HG02678 (cell line): ENCODE data around the gene TNFRSF13B.
A peak's percentile ranks its signal among the peaks of the same experiment; 100 is the strongest.
"Not testable (repeated sequence)": the region's sequence is repeated elsewhere in the genome, so short reads cannot be mapped to it uniquely, and the experiment has no call there.

Source experiments
- ATAC-seq: cut with Tn5 transposase; IDR thresholded peaks from one replicate; pipeline ENCODE4 v1.9.1; 2021; ENCODE audit warnings: mild to moderate bottlenecking, moderate library complexity; ENCODE audit not compliant: unreplicated experiment

TNFRSF13B gene

DNA sequence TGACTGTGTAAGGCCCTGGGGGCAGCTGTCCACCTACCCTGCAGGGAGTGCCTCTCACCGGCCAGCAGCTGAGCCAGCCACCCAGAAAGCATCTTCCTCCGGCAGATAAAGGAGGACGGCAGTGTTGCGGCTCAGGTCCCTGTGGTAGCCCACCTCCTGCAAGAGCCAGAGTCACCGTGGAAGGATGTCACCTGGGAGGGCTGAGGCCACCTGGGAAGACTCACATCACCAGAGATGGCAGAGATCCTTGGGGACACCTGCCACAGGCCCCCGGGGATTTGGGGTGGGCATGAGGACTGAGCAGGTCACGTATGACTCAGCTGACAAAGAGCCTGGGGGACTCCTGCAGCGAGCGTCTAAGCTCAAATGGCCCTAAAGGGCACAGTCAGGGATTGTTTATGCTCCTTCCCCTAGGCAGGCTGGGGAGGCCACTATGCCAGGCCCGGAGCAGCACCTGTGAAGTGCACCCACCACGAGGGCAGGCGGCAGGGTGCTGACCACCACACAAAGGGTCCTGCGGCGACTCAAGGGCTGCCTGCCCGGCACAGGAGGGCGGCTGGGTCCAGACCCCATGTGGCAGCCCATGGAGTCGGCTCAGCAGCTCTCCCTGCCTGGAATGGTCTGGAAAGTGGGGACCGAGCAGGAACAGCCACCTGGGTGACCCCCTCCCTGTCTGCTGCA, 44.1 kb downstream of the TNFRSF13B start:
- ATAC-seq = no peak

DNA sequence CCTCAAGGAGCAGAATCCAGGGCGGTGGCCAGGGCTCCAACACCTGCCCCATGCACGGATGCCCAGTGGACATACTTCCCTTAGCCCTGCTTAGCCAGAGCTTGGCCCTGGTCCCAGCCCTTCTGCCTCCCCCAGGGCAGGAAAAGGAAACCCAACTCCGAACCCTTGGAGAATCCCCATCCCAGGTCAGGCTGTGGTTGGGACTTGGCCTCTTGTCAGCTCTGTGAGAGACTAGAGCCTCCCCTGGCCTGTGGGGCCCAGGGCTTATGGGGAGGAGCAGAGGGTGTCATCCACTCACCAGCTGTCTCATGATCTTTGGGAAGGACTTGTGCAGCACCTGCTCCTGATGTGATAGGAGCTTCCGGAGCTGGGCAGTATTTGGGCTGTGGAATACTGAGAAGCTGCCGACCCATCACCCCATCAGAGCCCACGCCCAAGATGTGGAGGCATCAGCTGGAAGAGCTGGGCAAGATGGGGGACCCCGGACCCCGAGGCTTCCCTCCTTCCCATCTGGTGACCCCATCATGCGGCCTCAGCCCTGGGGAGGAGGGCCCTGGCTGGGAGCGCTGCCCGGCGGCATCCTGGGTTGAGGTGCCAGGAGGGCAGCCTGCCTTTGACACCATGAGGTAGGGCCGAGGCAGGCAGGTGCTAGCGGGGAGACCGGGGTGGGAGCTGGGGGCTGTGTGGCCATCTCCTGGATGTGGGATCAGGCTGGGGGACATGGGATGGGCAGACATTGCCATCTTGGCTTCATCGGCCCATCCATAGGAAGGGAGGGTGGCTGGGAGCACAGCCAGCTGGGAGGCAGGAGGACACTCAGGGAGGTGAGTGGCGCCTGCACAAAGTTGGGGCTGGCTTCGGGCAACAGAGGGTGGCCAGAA, 45.1 kb downstream of the TNFRSF13B start:
- no peak for ATAC-seq

DNA sequence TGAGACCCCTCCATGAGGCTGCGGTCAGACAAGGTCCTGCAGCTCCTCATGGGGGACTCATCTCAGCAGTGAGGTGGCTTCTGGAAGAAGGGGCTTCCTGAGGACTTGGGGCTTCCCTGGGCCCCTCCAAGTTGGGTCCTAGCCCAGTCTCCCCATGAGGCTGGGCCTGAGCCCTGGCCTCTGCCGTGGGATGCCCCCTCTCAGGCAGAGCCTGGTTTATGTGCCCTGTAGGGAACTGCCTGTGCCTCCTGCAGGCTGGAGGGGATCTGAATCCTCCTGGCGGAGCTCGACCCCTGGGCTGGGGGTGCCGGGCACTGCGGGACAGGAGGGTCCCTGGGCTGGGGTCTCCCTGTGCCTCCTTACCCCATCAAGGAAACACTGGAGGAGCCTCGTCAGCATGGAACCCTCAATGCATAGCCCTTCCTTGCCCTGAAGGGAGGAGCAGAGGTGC, 45.8 kb downstream of the TNFRSF13B start:
- no peak for ATAC-seq

DNA sequence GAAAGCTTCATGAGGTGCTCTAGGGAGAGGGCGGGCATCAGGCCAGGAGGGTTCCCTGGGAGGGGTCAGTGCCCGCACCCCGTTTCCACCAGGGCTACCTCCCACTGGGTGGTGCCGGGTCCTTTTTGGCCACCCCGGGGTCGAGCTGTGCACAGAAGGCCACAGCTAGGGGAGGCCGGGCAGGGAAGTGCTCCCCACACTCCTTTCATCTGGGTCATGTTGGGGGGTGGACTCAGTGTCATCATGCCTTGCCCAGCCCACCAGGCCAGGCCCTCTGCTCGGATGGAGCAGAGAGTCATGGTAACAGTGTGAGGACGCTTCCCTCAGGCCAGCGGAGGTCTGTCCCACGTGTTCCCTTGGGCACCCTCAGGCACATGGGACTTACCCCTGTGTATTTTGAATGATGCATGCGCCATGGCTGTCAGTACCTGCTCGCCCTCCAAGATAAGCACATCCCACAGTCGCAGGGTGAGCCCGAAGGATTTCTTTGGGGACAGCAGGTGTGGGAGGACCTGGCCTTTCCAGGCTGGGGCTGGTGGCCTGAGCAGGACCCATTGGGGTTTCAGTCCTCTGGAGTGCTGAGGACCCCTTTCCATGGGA, 46.4 kb downstream of the TNFRSF13B start:
- ATAC-seq = no peak

DNA sequence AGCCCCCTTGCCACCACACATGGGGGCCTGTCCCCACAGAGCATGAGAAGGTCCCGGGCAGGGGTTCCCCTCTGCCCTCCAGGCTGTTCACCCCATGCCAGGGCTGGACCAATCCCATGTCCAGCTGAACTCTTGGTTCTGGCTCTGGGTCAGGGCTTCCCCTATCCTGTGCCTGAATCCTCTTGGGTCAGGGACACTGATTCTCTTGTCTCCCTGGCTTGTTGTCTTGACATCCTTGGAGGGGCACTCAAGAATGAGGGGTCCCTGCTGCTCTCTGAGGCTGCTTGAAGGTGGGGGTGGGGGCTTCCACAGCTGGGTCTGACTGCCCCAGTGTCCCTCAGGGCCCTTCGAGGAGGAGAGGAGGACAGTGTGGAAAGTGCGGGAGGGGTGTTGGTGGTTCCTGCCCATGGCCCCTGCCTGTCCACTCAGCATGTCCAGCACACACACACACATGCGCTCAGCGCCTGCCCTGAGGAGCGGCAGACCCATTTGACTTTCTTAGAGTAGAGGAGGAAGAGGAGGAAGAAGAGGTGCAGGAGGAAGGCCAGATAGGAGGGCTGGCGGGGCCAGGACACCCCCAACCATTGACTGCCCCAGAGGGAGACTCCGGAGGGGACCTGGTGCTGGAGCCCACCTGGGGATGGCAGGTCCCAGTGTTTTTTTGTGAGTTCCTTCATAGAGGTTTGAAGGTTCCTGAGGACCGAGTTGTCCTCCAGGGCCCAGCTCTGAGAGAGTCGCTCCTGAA, 47.0 kb downstream of the TNFRSF13B start:
- no peak for ATAC-seq

DNA sequence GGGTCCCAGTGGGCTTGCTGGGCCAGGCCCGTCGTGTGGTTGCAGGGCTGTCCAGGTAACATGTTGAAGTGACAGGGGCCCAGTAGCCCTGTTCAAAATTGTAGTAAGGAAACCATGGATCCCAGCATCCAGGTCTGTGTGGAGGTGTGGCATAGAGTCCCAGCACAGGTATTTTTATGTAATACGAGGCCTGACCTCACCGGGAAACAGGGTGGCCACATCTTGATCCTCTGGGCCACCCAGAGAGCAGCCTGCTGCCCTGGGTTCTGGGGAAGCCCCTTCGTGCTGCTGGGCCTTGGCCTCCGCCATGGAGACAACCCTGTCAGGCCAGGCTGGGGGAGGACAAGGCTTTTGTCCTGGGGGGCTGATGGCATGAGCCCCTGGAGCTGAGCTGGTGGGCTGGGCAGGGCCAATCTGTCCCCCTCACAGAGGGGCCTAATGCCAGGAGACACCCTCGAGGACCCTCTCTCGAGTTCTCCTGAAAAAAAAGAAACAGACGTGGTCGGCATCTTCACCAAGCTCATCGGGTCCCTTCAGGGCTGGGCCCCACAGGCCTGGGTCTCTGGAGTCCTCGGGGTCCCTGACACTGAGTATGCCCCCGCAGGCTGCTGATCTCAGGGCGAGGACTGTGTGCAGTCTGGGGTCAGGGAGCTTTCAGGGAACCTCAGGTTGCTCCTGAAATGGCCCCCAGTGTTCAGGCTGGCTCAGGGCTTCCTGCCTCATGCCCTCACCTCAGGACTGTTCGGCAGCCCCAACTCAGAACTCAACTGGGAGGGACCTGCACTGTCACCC, 47.8 kb downstream of the TNFRSF13B start:
- ATAC-seq = no peak

DNA sequence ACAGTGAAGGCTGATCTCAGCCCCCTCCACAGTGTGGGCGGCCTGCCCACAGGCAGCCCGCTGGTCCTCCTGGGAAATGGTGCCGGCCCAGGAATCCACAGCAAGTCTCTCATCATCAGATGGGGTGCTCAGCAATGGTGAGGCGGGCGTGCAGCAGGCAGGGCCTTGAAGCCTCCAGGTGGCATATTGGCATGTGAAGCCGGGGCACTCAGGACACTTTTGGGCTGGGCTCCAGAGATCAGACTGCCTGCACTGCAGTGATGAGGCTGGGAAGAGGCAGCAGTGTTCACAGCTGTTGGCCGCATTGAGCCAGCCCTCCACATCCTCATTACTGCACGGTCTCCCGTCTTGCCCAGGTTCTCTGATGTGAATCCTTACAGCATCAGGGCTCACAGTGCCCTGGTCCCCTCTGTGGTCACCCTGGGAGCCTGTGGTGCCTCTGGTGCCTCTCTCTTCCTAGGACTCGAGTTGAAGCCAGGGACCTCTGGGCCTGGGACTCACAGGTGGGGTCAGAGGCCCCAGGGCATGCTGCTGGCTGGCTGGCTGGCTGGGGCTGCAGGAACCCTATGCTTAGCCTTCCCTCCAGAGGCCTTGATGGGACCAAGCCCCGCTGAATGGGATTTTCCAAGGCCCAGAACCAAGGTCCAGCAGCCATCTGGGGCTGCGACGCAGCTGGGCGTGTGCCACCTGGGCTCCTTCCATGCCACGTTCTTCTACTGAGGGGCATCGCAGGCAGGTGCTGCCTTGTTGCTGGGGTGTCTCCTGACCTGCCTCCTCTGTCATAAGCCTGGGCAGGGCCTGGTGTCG, 48.6 kb downstream of the TNFRSF13B start:
- no peak for ATAC-seq

DNA sequence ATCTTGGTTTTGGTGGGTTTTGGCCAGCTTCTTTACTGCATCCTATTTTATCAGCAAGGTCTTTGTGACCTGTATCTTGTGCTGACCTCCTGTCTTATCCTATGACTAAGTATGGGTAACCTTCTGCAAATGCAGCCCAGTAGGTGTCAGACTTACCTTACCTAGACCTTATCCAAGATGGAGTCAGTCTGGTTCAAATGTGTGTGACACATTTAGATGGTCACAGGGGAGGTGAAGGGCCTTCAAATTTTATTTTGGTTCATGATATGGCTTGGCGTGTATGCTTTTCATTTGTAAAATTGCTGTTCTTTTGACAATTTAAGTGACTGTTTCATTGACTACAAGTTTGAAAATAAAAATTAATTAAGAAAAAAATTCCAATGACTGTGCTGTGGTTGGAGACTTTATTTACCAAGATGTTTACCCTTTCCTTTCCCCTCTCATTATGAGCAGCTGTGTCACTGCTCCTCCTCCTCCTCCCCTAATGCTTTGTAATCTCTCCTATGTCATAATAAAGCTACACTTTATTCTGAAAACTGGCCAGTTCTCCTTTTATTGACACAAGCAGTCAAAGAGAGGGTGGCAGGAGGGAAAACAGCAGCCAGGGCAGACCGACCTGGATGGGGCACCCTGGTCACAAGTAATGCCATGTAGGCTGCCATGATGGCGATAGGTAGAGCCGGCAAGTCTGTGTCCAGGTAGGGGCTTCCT, 49.4 kb downstream of the TNFRSF13B start:
- no peak for ATAC-seq

DNA sequence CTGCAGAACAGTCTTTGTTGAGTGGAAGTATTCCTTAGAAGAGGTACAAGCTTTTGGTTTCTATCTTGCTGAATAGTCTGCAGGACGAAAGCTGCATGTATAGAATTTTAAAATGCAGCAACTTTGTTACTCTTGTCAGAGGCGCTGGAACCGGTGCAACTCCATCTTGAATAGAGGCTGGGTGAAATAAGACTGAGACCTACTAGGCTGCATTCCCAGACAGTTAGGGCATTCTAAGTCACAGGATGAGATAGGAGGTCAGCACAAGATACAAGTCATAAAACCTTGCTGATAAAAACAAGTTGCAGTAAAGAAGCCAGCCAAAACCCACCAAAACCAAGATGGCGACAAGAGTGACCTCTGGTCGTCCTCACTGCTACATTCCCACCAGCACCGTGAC, 50.5 kb downstream of the TNFRSF13B start:
- ATAC-seq = not testable (repeated sequence)

DNA sequence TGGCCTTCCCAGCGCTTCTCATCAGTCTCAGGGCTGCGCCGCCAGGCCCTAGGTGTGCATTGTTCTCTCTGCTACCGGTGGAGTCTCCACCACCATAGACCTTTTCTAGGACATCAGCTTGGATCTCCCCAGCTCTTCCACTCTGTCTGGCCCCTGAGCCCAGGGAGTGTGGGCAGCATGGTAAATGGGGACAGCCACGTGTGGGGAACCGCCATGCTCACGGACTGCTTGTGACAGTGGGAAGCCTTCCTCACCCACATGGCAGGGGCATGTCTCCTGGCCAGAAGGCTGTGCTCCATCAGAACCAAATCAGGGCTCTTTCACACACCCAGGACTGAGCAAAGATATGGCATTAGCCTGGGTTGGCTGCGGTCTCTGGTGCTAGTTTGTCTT, 51.3 kb downstream of the TNFRSF13B start:
- no peak for ATAC-seq

DNA sequence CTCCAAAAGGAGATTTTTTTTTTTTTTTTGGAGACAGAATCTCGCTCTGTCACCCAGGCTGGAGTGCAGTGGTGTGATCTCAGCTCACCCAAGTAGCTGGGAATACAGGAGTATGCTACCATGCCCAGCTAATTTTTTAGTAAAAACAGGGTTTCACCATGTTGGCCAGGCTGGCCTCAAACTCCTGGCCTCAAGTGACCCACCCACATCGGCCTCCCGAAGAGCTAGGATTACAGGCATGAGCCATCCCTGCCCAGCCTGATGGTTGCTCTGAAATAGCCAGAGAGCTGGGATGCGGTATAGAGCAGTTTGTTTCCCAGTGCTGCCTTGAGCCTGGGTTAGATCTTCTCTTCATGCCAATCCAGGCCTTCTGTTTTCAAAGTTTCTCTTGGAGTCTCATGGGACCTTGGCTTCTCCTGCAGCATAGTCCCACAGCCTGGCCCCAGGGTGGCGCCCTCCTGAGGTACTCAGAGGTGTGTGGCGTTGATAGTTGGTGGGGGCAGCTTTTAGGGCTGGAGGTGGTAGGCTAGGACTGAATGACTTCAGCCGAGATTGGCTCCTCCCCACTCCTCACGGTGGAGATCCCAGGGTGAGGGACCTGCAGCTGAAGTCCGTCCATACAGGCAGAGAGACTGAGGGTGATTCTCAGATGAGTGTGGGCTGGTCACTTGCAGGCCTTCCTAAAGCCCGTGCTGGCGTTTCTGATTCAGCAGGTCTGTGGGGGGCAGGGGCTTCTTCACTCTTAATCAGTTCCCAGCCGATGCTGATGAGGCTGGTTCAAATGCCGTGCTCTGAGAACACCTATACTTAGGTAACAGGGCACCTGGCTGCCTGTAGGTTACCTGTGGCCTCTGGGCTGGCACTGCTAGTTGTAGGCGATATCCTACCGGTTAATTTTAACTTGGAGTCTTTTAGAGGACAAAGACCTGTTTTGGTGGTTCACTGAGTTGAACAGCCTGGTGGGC, 52.0 kb downstream of the TNFRSF13B start:
- ATAC-seq = no peak

DNA sequence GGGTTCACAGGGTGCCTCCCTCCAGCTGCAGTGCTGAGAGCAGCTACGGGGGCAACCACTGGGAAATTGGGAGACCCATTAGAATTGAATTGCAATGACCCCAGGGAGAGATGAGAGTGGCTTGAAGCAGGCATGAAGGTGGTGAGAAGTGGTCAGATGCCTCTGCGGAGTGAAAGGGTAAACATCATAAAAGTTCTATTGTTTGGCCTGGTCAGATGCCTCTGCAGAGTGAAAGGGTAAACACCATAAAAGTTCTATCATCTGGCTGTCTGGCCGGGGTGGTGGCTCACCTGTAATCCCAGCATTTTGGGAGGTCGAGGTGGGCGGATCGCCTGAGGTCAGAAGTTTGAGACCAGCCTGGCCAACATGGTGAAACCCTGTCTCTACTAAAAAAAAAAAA, 53.5 kb downstream of the TNFRSF13B start:
- ATAC-seq = no peak

DNA sequence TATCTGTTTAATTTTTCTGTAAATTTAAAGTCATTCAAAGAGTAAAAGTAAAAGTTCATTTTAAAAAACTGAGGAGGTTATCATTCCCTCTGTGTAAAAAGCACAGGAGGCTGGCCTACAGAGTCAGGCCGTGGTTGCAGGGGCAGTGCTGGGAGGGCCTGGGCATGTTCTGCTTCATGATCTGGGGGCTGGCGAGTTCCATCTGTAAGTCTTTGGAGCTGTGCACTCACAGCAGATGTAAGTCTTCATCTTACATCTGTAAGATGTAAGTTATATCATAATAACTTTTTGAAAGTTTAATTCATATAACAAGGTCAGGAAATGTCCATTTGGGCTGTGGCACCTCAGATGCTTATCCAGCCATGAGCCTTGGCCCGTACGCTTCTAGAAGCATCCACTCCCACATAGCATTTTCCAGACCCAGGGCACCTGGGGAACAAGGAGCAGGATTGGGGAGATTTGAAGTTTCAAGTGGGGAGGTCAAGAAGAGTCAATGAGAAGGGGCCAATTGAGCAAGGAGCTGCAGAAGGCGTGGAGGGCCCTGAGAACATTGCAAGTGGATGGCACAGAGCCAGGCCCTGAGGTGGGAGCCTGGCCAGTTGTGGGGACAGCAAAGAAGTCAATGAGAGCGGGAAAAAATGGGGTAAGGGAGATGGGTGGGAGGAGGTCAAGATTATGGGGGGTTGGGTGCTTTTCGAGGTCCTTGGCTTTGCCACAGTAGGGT, 54.1 kb downstream of the TNFRSF13B start:
- no peak for ATAC-seq

DNA sequence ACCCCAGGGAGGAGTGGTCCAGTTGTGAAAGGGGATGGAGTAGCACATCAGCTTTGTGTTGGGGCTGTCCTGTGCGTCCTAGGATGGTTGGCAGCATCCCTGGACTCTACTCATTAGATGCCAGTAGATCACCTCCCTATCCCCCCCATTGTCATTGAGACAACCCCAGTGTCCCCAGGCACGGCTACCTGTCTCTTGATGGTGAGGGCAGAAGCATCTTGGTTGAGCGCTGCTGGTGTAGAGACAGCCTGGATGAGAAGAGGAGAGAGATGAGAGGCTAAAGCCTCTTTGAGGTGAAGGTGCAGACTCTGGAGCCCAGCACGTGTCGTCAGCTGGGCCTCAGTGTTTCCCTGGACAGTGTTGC, 55.4 kb downstream of the TNFRSF13B start:
- no peak for ATAC-seq

DNA sequence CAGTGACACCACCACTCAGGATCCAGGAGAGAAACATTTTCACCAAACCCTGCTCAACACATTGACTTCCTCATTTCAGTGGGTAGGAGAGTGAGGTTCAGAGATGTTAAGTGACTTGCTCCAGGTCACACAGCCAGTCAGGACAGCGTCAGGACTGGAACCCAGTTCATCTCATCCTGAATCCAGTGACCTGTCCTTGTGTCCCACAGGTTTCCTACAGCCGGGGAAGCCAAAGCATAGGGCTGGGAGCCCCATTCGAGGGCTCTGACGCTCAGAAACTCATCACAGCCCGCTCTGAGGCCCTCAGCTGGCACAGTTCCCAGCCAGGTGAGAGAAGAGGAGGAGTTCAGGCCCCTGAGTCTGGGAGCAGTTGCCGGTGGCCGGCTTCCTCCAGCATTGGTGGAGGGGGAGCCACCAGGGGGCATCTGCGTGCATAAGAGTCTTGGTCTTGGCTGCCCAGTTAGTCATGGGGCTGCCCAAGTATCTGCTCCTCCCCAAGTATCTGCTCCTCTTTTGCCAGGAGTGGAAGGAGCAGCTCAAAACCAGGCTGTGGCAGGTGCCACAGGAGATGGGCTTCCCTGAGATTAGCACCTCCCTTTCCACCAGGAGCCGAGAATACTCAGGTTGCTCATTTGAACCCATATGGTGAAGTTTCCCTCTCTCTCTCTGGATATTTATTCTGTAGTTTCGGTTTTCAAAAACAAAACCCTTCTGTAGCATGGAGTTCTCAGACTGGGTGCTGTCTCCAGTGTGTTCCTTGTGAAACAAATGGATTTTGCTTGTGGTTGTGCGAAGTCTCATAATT, 56.0 kb downstream of the TNFRSF13B start:
- peak; percentile 51 for ATAC-seq

DNA sequence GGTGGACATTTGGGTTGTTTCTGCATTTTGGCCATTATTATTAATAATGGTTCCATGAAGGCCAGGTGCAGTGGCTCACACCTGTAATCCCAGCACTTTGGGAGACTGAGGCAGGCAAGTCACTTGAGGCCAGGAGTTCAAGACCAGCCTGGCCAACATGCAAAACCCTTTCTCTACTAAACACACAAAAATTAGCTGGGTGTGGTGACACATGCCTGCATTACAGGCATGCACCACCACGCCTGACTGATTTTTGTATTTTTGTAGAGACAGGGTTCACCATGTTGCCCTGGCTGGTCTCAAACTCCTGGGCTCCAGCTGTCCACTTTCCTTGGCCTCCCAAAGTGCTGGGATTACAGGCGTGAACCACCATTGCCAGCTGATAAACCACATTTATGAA, 58.5 kb downstream of the TNFRSF13B start:
- no peak for ATAC-seq
